ENCODE results near the gene ZBTB14.

The ZBTB14 gene

DNA sequence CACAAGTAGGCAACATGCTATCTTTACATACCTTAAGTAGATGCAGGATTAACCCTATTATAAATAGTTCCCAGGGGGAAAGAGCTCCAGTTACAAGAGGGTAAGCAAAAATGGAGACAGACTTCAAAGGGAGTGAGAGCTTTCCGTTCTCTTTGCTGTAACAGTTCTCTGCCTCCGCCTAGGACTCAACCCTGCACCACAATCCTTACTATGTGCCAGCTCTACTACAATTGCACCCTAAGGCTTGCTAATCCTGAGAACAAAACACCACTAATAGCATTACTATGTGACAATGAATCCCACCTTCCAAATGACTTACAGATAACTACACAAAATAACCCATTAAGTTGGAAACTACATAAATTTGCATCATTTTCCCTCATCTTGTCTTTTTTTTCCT, 7.7 kb downstream of the ZBTB14 start:
- no peak for DNase-seq

DNA sequence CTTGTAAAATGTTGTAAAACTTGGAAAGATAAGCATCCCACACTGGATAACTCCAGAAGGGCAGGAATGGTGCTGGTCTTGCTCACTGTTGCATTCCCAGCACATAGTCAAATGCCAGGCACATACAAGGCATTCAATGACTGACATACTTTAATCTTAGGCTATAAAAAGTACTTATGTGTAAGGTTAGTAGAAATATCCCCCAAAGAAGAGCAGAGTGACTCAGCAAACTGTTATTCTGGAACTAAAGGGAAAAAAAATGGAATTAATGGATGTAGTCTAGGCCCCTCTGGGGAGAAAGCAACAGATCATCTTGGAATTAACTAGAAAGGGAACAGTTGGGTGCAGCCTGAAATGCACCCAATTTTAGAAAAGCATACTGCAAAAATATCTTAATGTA, 9.0 kb downstream of the ZBTB14 start:
- no peak for DNase-seq

DNA sequence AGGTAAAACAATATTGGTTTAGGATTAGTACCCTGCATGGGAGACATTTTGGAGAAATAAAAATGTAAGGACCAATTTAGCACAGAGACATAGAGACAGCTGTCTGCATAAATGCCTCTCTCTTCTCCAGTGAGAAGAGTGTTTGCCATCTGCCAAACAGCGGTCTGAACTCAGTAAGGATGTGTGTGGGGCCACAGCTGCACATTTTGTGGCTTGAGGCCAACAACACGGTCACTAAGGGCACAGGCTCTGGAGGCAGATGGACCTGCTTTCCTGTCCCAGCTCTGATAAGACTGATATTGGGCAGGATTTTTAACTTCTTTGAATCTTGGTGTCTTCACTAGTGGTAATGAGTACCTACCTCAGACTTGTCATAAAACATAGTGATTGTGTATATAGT, 10.2 kb downstream of the ZBTB14 start:
- no peak for DNase-seq

DNA sequence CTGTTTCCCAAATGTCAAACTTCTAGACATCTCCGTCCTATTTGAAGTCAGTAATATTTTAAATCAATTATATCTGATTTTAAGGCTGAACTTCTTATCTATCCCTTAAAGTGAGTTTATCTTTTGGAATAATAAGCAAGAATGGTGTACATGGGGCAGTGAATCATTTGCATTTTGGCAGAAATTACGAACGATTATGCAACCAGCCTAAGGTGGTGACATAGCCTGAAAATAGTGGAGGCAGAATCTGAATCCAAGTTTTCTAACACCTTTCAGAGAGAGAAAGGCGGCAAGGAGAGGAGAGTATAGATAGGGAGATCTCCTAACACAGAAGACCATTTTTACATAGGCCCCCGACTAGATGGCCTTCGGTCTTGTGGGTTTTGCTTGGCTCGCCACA, 10.7 kb downstream of the ZBTB14 start:
- DNase-seq = no peak

DNA sequence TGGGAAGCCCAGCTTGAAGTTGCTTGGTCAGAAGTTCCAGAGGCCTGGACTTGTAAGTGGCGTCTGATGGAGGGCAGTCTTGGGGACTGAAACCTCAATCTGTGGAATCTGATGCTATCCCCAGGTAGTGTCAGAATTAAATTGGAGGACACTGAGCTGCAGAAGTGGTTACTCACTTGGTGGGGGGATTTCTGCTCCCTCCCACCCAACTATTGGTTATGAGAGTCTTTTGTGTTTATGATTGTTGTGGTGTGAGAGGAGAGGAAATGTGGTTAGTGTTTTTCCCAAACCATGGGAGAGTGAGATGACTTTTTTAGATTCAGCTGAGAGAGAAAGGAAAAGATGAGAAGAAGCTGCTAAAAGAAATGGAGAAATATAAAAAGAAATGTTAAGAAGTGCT, 12.8 kb downstream of the ZBTB14 start:
- no peak for DNase-seq

DNA sequence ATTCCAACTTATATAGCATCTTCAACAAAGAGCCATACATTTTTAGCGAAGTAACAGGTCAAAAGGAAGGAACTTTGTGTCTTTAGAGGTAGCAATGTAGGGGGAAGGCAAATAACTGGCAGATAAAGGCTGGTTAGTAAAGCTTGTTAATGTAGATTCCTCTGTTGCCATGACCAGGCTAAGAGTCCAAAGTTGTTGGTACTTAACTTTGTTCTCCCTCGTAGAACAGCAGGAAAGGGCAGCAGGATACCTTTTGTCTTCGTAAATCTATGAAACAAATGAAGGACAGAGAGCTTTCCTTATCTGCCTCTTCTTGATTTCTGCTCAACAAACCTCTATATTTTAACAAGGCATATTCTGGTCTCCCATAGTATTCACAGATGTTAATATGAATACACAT, 18.6 kb downstream of the ZBTB14 start:
- no peak for DNase-seq

DNA sequence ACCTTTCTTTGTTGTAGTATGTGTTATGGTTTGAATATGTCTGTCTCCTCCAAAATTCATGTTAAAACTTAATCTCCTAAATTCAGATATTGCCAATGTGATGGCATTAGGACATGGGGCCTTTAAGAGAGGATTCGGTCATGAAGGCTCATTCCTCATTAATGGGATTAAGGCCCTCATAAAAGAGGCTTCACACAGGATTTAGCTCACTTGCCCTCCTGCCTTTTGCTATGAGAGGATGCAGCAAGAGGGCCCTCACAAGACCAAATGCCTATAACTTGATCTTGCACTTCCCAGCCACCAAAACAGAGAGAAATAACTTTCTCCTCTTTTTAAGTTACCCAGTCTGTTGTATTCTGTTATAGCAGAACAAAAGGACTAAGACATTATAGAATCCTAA, 19.7 kb downstream of the ZBTB14 start:
- no peak for DNase-seq

DNA sequence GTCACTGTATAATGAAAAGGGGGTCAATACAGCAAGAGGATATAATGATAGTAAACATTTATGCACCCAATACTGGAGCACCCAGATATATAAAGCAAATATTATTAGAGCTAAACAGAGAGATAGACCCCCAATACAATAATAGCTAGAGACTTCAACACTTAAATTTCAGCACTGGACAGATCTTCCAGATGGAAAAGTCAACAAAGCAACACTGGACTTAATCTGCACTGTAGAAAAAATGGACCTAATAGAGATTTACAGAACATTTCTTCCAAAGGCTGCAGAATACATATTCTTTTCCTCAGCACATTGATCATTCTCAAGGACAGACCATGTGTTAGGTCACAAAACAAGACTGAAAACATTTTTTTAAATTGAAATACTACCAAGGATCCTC, 26.7 kb downstream of the ZBTB14 start:
- DNase-seq = no peak

DNA sequence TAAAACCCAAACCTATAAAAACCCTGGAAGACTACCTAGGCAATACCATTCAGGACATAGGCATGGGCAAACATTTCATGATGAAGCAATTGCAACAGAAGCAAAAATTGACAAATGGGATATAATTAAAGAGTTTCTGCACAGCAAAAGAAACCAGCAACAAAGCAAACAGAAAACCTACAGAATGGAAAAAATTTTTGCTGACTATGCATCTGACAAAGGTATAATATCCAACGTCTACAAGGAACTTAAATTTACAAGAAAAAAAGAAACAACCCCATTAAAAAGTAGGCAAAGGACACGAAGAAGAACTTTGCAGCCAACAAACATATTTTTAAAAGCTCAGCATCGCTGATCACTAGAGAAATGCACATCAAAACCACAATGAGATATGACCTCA, 28.8 kb downstream of the ZBTB14 start:
- no peak for DNase-seq

DNA sequence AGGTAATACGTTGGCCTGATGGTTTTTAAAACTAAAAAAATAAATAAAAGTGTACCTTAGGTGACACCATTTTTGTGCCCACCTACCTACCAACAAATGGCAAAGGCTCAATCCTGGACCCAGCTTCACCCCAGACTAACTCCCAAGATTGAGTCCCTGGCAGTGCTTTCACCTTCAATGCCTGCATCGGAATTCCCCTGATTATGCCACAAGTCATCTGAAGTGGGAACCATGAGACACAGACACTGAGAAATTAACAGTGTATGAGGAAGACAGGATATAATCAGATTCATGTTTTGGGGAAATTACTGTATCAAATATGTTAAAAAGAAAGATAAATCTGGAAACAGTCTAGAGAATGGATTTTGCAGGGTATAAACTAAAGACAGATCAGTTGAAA, 41.6 kb downstream of the ZBTB14 start:
- no peak for DNase-seq

DNA sequence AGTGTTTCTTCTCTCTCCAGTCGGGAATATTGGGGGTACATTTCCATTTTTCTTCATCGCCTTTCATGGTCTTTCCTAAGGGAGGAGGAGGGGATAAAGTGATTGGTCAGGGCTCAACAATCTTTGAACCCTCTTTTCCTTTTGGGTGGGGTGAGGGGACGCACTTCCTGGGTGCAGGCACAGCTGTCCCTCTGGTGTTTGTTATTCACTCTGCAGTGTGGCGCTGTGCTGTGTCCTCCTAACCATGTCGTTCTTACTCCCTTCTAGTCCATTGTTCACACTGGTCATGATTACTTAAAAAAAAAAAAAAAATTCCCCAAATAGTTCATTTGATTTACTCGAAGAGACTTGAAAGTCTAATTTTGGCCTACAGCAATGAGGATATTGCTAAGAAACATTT, 44.4 kb downstream of the ZBTB14 start:
- no peak for DNase-seq

DNA sequence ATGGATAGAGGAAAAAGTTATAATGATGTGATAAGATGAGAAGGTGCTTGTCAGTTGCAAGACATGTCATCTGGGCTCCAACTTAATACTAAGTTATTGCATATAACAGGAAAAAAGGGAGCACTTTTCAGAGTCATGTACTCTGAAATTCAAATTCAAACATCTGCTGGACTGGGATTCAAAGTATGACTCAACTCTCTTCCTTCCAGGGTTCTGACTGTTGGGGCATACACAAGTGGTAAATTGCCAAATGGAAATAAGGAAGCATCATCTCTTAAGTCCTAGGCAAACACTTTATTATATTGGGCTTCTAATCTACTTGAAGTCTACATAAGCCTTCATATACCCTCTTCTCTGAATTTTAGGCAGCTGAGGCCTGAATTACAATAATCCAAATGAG, 44.9 kb downstream of the ZBTB14 start:
- DNase-seq = no peak

DNA sequence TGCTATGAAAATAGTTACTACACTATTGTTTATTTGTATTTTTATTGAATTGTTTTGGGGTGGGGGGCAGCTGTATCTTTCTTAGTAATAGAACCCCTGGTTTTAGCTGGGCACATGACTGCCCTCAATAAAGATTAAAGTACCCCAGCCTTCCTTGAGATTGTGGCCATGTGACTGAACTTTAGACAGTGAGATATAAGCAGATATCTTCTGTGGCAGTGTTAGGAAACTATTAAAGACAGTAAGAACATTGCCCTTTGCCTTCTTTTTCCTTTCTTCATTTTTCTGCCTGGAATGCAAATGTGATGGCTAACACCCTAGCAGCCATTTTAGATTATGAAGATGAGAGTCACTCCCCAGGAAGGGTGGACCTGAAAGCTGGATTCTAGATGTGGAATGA, 50.6 kb downstream of the ZBTB14 start:
- no peak for DNase-seq

DNA sequence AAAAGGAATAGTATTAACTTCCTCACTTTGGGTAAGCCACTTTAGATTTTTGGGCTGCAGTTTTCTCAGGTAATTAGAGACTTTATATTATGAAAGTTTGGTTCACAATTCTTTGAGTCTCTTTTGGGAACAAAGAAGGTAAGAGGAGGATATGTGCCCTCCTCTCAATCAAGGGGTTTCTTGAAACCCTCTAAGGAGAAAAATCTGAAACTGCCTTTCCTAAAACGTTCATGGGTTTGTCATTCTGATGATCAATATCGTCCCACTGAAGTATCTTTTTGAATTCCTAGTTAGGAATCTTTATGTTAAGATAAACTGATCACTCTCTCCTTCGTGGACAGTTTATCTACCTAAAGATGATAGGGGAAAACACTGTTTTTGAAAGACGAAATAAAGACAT, 56.1 kb downstream of the ZBTB14 start:
- DNase-seq = no peak
